Common myeloid progenitor, CD34-positive (primary cell): ENCODE data around the gene PBX1.

Experiments
- CTCF ChIA-PET: fragments of 350-600 bp; sonication (Branson Sonifier 250); formaldehyde crosslinking; loops from one replicate; lab custom pipeline; 2021; ENCODE audit warnings: antibody characterized with exemption; lab: Charles Lee
- POLR2A ChIA-PET: fragments of 350-600 bp; sonication (Branson Sonifier 250); formaldehyde crosslinking; loops from one replicate; lab custom pipeline; 2021; ENCODE audit warnings: antibody characterized with exemption; lab: Charles Lee
- DNase-seq, 3 donors: peaks; one replicate each; pipeline versions ENCODE4 v3.0.0 to v3.0.0-alpha.2; 2013
- H3K27ac ChIP-seq, 2 experiments: 1 replicate in 1 of 2; 2 replicates in 1 of 2; pipeline ENCODE4 v1.7.0; 2013; ENCODE audit warnings: inconsistent platforms in 2 of 2, low read length in 2 of 2, mild to moderate bottlenecking in 2 of 2, low read depth in 1 of 2, moderate library complexity in 1 of 2; ENCODE audit not compliant: severe bottlenecking in 2 of 2, insufficient read depth in 1 of 2, poor library complexity in 1 of 2
- H3K27me3 ChIP-seq, 5 experiments: replicated peaks in 2 of 5; 1 replicate in 3 of 5; 2 replicates in 2 of 5; pipeline versions ENCODE4 v1.6.1 to v1.7.0; 2013; ENCODE audit warnings: low read length in 4 of 5, mild to moderate bottlenecking in 2 of 5, moderate library complexity in 2 of 5, inconsistent platforms in 1 of 5; ENCODE audit not compliant: insufficient read depth in 5 of 5, control insufficient read depth in 4 of 5
- H3K36me3 ChIP-seq, 4 experiments: 1 replicate in 2 of 4; 2 replicates in 2 of 4; pipeline versions ENCODE4 v1.6.1 to v1.7.0; 2013; ENCODE audit warnings: low read length in 3 of 4, control low read depth in 1 of 4, mild to moderate bottlenecking in 1 of 4; ENCODE audit not compliant: control insufficient read depth in 4 of 4, insufficient read depth in 4 of 4
- H3K4me1 ChIP-seq, 4 experiments: 1 replicate in 3 of 4; 2 replicates in 1 of 4; pipeline versions ENCODE4 v1.6.1 to v1.7.1; 2013; ENCODE audit warnings: low read length in 3 of 4, mild to moderate bottlenecking in 3 of 4, control low read depth in 1 of 4, inconsistent platforms in 1 of 4, moderate library complexity in 1 of 4; ENCODE audit not compliant: control insufficient read depth in 4 of 4, insufficient read depth in 4 of 4; ENCODE audit errors: control extremely low read depth in 1 of 4
- H3K4me3 ChIP-seq, 7 experiments: 1 replicate in 4 of 7; 2 replicates in 3 of 7; pipeline versions ENCODE4 v1.5.1 to v1.7.0; 2013; ENCODE audit warnings: mild to moderate bottlenecking in 7 of 7, low read length in 6 of 7, moderate library complexity in 6 of 7, inconsistent platforms in 2 of 7, low read depth in 2 of 7, control low read depth in 1 of 7; ENCODE audit not compliant: insufficient read depth in 4 of 7, control insufficient read depth in 1 of 7; ENCODE audit errors: extremely low read depth in 1 of 7
- H3K9me3 ChIP-seq, 5 experiments: 1 replicate in 4 of 5; 2 replicates in 1 of 5; pipeline versions ENCODE4 v1.6.1 to v1.7.1; 2013; ENCODE audit warnings: low read length in 4 of 5, mild to moderate bottlenecking in 2 of 5, inconsistent platforms in 1 of 5, low read depth in 1 of 5, moderate library complexity in 1 of 5; ENCODE audit not compliant: control insufficient read depth in 4 of 5, insufficient read depth in 2 of 5; ENCODE audit errors: control extremely low read depth in 1 of 5
- WGBS: methylation state at CpG from one replicate; pipeline ENCODE4 v1.1.5; 2013; ENCODE audit not compliant: insufficient coverage; 5-methylcytosine and 5-hydroxymethylcytosine counted together

Gene PBX1

DNA sequence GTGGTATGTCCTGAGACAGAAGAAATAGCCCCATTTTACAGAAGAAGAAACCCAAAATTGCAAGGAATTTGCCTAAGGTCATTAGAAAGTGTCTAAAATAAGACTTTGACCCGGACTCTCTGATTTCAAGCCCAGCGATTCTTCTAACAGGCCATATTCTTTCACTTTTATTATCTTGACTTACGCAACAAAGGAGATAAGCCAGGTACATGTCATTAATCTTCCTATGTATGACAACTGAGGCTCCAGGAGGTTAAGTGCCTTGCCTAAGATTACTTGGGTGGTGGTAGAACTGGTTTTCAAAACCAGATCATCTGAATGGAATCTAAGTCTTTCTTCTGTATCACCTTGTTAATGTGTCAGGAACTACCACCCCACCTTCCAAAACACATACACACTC, 124.3 kb downstream of the PBX1 start:
- Histone ChIP-seq H3K27ac (no peak overlapping the region), H3K4me3 (no peak overlapping the region), H3K9me3 (no peaks in the 10 kb centered on the region), H3K4me1 (peaks cover 0 to 17% (median 8%) of the 10 kb centered on the region in 4 experiments), H3K27me3 (no peaks in the 10 kb centered on the region), H3K36me3 (peaks cover 0 to 3% (median 0%) of the 10 kb centered on the region in 4 experiments)
- WGBS, result 100% methylated on average over 3 of the region's 3 CpGs
- DNase-seq, result no peak
- POLR2A ChIA-PET, result no interaction called here
- CTCF ChIA-PET, result no interaction called here

DNA sequence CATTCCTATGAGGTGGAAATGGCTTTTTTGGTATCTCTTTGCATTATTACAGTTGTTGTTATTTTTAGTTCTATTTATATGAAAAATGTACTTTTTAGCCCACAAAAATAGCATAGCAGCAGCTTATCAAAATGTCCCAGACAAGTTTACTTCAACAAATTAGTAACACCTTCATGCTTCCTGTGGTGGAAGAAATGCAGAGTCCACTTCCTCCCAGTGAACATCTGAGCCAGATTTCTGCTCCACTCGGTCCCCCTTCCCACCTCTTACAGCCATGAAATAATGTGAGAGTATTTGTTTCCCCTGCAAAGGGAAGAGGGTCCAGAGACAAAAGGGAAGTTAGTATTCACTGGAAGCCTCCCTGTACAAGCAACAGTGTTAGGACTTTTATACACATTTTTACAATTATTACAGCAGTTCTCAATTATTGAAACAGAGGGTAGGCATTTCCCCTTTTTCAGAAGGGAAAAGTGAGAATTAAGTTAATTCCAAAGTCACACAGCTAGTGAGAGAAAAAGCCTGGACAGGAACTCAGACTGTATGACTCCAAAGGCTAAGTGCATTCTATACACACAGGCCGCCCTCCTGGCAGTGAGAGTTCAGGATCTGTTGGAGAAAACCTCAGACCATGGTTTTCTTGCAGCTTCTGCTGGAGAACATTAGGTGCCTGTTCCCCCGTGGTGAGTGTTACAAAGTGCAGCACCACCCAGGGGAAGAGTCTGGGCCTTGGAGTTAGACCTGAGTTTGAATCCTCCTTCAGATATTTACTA, 126.5 kb downstream of the PBX1 start:
- ChIA-PET POLR2A (no interaction called here), CTCF (interaction anchor here (0.6 kb wide), 1 partner anchor 18 kb away, joined by 3 read pairs; no protein-coding TSS in a partner anchor)
- WGBS, result 63% methylated on average over 2 of the region's 3 CpGs
- Histone ChIP-seq H3K4me1 (peaks cover 0 to 17% (median 8%) of the 10 kb centered on the region in 4 experiments), H3K4me3 (no peak overlapping the region), H3K36me3 (no peaks in the 10 kb centered on the region), H3K27me3 (no peaks in the 10 kb centered on the region), H3K27ac (no peak overlapping the region), H3K9me3 (no peaks in the 10 kb centered on the region)
- peak in 2 of 3 donors; percentile 35 to 58 for DNase-seq

DNA sequence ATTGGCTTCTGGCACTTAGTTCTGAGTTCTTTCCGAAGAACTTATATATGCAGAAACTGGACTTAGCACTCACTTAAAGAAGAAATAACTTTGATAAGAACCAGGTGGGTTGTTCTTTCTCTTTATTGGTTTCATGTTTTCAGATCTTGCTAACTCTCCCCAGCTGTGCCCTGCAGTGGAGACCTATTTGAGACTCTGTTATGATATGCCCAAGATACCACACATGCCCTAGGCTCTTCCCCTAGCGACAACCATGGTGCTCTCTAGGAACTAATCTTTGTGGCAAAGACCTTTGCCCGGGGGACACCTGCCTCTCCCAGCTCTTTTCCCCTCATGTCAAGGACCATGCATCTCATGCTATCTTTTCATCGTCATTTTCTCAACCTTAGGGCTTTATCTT, 128.8 kb downstream of the PBX1 start:
- no peaks in the 10 kb centered on the region for H3K9me3 ChIP-seq
- CTCF ChIA-PET, result interaction anchor here (2.4 kb wide), 1 partner anchor 13 kb away, joined by 9 read pairs; no protein-coding TSS in a partner anchor
- POLR2A ChIA-PET, result interaction anchor here (0.6 kb wide), 1 partner anchor 9 kb away, joined by 5 read pairs; no protein-coding TSS in a partner anchor
- 95% methylated on average over 4 of the region's 4 CpGs for WGBS
- no peaks in the 10 kb centered on the region for H3K36me3 ChIP-seq
- no peak overlapping the region for H3K4me3 ChIP-seq
- no peak overlapping the region for H3K27ac ChIP-seq
- H3K27me3 ChIP-seq, result no peaks in the 10 kb centered on the region
- H3K4me1 ChIP-seq, result peaks cover 0 to 17% (median 8%) of the 10 kb centered on the region in 4 experiments
- no peak for DNase-seq

DNA sequence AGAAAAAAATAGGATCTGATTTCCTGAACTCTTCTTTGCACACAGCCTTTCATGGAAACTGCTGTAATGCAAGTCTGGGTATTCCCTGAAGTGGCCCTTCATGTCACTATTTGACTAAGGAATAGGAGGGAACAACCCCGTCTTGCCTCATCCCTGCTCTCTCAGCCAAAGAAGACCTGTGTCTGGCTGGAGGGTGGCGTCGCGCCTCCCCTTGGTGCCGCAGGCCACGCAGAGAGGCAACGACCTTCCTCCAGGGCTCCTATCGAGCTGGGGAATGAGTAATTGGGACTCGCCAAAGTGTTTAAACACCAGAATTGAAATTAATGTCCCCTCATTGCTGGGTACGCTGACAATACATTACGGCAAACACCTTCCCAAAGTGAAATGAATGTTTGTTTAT, 129.8 kb downstream of the PBX1 start:
- no peak overlapping the region for H3K4me3 ChIP-seq
- 100% methylated on average over 5 of the region's 11 CpGs for WGBS
- no peaks in the 10 kb centered on the region for H3K27me3 ChIP-seq
- H3K27ac ChIP-seq, result no peak overlapping the region
- H3K9me3 ChIP-seq, result no peaks in the 10 kb centered on the region
- DNase-seq, result no peak
- peaks cover 0 to 20% (median 8%) of the 10 kb centered on the region in 4 experiments for H3K4me1 ChIP-seq
- ChIA-PET POLR2A (no interaction called here), CTCF (interaction anchor here (2.4 kb wide), 1 partner anchor 12 kb away, joined by 9 read pairs; no protein-coding TSS in a partner anchor)
- H3K36me3 ChIP-seq, result no peaks in the 10 kb centered on the region

DNA sequence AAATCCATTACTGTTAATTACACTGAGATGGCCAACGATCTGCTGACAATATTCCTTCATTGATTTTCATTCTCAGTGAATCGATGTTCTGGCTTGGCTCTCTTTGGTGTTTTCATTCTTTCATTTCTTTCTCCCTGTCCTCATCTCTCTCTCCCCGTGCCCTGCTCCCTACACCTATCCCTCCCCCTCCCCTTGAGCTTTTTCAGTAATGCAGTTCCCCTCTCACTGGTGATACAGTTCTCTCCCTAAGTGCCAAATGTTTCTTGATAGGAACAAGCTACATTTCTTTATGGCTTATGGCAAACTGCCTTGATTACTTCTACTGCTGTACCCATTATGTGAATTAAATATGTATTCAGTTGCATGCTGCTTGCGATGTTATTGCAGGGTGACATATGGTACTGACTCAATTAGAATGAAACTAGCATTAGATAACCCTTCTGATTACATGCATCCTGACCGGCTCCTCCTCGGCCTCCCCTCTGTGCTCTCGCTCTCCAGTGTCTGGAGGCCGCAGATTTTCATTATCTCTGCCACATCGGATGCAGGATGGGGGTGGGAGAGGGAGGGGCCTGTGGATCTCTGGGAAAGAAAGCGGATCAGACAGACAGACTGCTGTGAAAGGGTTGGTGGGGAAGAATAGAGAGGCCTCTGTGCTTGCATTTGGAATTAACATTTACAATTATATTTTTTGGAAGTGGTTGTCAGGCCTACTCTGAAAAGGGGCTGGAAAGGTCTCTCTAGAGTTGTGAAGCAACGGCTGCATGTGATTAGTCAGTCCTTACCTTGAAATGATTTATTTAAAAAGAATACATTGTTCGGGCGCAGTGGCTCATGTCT, 130.9 kb downstream of the PBX1 start:
- DNase-seq, result no peak
- Histone ChIP-seq H3K36me3 (no peaks in the 10 kb centered on the region), H3K27me3 (no peaks in the 10 kb centered on the region), H3K27ac (no peak overlapping the region), H3K4me1 (peaks cover 0 to 13% (median 7%) of the 10 kb centered on the region in 4 experiments), H3K4me3 (no peak overlapping the region), H3K9me3 (no peaks in the 10 kb centered on the region)
- WGBS, result 96% methylated on average over 9 of the region's 13 CpGs
- ChIA-PET CTCF (interaction anchor here (2.4 kb wide), 1 partner anchor 11 kb away, joined by 9 read pairs; no protein-coding TSS in a partner anchor), POLR2A (no interaction called here)

DNA sequence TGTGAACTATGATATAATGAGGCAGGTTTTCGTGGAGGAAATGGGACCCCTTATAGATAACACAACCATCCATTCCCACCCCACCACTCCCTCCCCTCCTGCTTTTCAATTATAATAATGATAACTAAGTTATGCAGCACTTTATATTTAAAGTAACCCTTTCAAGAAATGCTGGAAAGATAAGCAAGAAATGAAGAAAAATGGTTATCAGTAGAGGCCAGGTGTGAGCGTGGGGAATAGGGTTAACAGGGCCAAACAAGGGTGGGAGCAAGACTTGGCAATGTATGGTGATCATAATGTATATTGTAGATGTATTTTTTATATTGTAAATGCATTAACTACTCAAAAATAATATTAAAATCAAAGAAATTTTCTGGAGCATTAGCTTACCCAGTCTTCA, 133.4 kb downstream of the PBX1 start:
- Histone ChIP-seq H3K4me1 (peaks cover 0 to 3% (median 0%) of the 10 kb centered on the region in 4 experiments), H3K4me3 (no peak overlapping the region), H3K36me3 (peaks cover 0 to 4% (median 0%) of the 10 kb centered on the region in 4 experiments), H3K9me3 (no peaks in the 10 kb centered on the region), H3K27me3 (peaks cover 0 to 2% (median 0%) of the 10 kb centered on the region in 5 experiments), H3K27ac (no peak overlapping the region)
- POLR2A ChIA-PET, result no interaction called here
- WGBS, result 100% methylated on average over 1 of the region's 2 CpGs
- DNase-seq, result no peak
- CTCF ChIA-PET, result interaction anchor here (1.1 kb wide), 1 partner anchor 13 kb away, joined by 3 read pairs; no protein-coding TSS in a partner anchor
